Eye (tissue), 1 donor: Measurements from ENCODE around the gene RBFA.

Experiments
- DNase-seq: peaks from one replicate; pipeline ENCODE4 v3.0.0-alpha.2; 2015

RBFA gene

GRCh38 chr18:80076379-80076778 is 42.1 kb downstream of the RBFA start:
- DNase-seq: no peak

GRCh38 chr18:80077873-80078272 is 43.6 kb downstream of the RBFA start:
- no peak for DNase-seq
